Peyer's patch (tissue), 4 donors: ENCODE data around the gene PPFIA1.

Experiments used
- CTCF ChIP-seq, 6 experiments: fragments of 450-650 bp in 4 of 6; fragments of 200-600 bp in 2 of 6; sonication (generic) in 1 of 6; IDR thresholded peaks; one replicate each; pipeline ENCODE4 v1.5.1; 2017 to 2019; ENCODE audit warnings: antibody characterized with exemption in 6 of 6, mild to moderate bottlenecking in 3 of 6, moderate library complexity in 1 of 6
- POLR2A ChIP-seq, 2 donors: fragments of 450-650 bp; IDR thresholded peaks; one replicate each; pipeline ENCODE4 v1.5.1; 2017; ENCODE audit warnings: antibody characterized with exemption in 2 of 2, mild to moderate bottlenecking in 2 of 2, moderate library complexity in 2 of 2

DNA sequence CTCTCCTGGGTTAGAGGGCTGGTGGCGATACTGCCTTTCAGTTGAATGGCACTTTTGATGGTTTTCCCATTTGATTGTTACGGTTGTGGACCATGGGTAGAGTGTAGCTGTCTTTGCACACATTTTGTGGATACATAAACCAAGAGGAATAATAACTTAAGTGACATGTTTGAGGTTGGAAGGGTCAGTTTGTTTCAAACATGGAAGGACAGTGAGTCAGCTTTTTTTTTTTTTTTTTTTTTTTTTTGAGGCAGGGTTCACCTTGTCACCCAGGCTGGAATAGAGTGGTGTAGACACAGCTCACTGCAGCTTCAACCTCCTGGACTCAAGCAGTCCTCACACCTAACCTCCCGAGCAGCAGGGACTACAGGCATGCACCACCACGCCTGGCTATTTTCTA lies 41.1 kb downstream of the PPFIA1 start:
- TF ChIP-seq CTCF (IDR thresholded peaks at IDR 0.05) (no peak), POLR2A (IDR thresholded peaks at IDR 0.05) (no peak)
